Measurements from ENCODE around the gene BAZ1A. TPM values are rescaled to one million over a fixed set of nuclear protein-coding genes. Genes with fewer than 3 reads are reported as not detected.

Gene BAZ1A
- total and polyA plus RNA-seq, 2 donors (not counting 1 experiment from before 2014, with no cell fraction given), result 18.8 to 36.8 TPM

DNA sequence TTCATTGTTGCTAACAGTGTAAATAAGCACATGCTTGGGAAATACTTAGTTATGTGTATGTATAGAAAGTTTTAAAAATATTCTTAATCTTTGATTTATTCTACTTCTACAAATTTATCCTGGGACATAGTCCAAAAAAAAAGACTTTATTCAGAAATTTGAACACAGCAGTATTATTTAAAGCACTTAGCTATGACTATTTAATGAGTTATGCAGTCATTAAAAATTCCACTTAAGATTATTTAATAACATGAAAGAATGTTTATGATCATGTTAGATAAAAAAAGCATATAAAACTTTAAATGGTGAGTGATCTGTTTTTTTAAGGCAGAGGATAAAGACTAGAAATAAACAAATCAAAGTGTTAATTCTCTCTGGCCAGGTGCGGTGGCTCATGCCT lies 78.3 kb downstream of the BAZ1A start:
- H3K4me1 Mint-ChIP-seq, result no peaks in the 10 kb centered on the region
- H3K4me1 ChIP-seq (ENCODE audit: control insufficient read depth in 2 of 2, insufficient read depth in 2 of 2, low read length in 2 of 2), result no peaks in the 10 kb centered on the region
- no peak overlapping the region for H2AFZ ChIP-seq (ENCODE audit: insufficient read depth, low read depth, low read length, poor library complexity, severe bottlenecking)
- no peak overlapping the region for H3K4me3 ChIP-seq (ENCODE audit: control extremely low read depth in 1 of 5, extremely low read depth in 1 of 5, insufficient read depth in 1 of 5, low read depth in 2 of 5, low read length in 4 of 5)
- no peaks in the 10 kb centered on the region for H4K20me1 ChIP-seq (ENCODE audit: control insufficient read depth, insufficient read depth, low read length, poor library complexity, severe bottlenecking)
- H3K27ac Mint-ChIP-seq, result no peak overlapping the region
- H3K9me3 ChIP-seq (ENCODE audit: control extremely low read depth in 1 of 3, control insufficient read depth in 2 of 3, insufficient read depth in 1 of 3, low read length in 2 of 3), result peaks cover 0 to 5% (median 1%) of the 10 kb centered on the region in 3 donors
- no peak for TF ChIP-seq EZH2 (IDR thresholded peaks at IDR 0.05; ENCODE audit: borderline replicate concordance, insufficient read depth, low read depth, low read length, poor library complexity, severe bottlenecking)
- TF ChIP-seq, protein P1, sequence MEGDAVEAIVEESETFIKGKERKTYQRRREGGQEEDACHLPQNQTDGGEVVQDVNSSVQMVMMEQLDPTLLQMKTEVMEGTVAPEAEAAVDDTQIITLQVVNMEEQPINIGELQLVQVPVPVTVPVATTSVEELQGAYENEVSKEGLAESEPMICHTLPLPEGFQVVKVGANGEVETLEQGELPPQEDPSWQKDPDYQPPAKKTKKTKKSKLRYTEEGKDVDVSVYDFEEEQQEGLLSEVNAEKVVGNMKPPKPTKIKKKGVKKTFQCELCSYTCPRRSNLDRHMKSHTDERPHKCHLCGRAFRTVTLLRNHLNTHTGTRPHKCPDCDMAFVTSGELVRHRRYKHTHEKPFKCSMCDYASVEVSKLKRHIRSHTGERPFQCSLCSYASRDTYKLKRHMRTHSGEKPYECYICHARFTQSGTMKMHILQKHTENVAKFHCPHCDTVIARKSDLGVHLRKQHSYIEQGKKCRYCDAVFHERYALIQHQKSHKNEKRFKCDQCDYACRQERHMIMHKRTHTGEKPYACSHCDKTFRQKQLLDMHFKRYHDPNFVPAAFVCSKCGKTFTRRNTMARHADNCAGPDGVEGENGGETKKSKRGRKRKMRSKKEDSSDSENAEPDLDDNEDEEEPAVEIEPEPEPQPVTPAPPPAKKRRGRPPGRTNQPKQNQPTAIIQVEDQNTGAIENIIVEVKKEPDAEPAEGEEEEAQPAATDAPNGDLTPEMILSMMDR (IDR thresholded peaks at IDR 0.05), result no peak
- WGBS (ENCODE audit: insufficient coverage), result no CpG with 5 or more reads among the region's 1 CpG
- no peaks in the 10 kb centered on the region for H3K9me3 Mint-ChIP-seq (ENCODE audit: insufficient read depth)
- H3K36me3 ChIP-seq (replicated peaks in 1 of 2; ENCODE audit: control extremely low read depth in 1 of 2, control insufficient read depth in 1 of 2, extremely low read depth in 1 of 2, insufficient read depth in 2 of 2, low read length in 1 of 2), result peaks cover 15 to 51% of the 10 kb centered on the region in 2 experiments
- no peak overlapping the region for H3K4me3 Mint-ChIP-seq
- intact Hi-C loops (cut with micrococcal nuclease), result no loop called here
- peaks cover 16% of the 10 kb centered on the region for H3K79me2 ChIP-seq (ENCODE audit: control insufficient read depth, insufficient read depth, low read length)
- no peak overlapping the region for H3K4me2 ChIP-seq (replicated peaks; ENCODE audit: low read depth, low read length, poor library complexity, severe bottlenecking)
- POLR2A ChIA-PET, result no interaction called here
- CTCF ChIA-PET, result no interaction called here
- ATAC-seq (ENCODE audit: low read depth) (no peak), DNase-seq (no peak)
- H3K27me3 ChIP-seq (replicated peaks in 1 of 4; ENCODE audit: control extremely low read depth in 1 of 4, control insufficient read depth in 3 of 4, insufficient read depth in 4 of 4, low read length in 3 of 4), result no peaks in the 10 kb centered on the region
- no peak overlapping the region for H3K27ac ChIP-seq (ENCODE audit: low read length in 2 of 2)
- no peaks in the 10 kb centered on the region for H3K27me3 Mint-ChIP-seq
- no peak overlapping the region for H3K9ac ChIP-seq (ENCODE audit: low read length)

DNA sequence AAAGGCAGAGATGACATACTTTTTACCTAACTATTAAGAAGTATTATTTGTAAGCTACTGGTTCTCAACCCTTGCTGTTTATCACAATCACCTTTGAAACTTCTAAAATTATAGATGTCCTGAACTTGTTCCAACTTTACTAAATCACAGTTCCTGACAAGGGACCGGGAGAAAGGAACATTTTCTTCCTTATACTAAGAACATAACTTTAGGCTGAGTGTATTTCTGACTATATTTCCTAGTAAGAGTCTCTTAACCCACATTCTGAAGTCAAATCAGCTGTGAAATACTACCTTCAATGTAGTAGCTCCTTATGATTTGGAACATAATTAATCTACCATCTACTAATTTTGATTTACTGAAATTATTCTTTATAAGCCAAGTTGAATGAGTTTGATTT lies 80.2 kb downstream of the BAZ1A start:
- Mint-ChIP-seq H3K27ac (no peak overlapping the region), H3K4me1 (no peaks in the 10 kb centered on the region), H3K9me3 (ENCODE audit: insufficient read depth) (no peaks in the 10 kb centered on the region), H3K4me3 (no peak overlapping the region), H3K27me3 (no peaks in the 10 kb centered on the region)
- Histone ChIP-seq H3K9ac (ENCODE audit: low read length) (no peak overlapping the region), H2AFZ (ENCODE audit: insufficient read depth, low read depth, low read length, poor library complexity, severe bottlenecking) (no peak overlapping the region), H3K79me2 (ENCODE audit: control insufficient read depth, insufficient read depth, low read length) (peaks cover 16% of the 10 kb centered on the region), H3K4me3 (ENCODE audit: control extremely low read depth in 1 of 5, extremely low read depth in 1 of 5, insufficient read depth in 1 of 5, low read depth in 2 of 5, low read length in 4 of 5) (no peak overlapping the region), H3K27me3 (replicated peaks in 1 of 4; ENCODE audit: control extremely low read depth in 1 of 4, control insufficient read depth in 3 of 4, insufficient read depth in 4 of 4, low read length in 3 of 4) (no peaks in the 10 kb centered on the region), H4K20me1 (ENCODE audit: control insufficient read depth, insufficient read depth, low read length, poor library complexity, severe bottlenecking) (no peaks in the 10 kb centered on the region), H3K9me3 (ENCODE audit: control extremely low read depth in 1 of 3, control insufficient read depth in 2 of 3, insufficient read depth in 1 of 3, low read length in 2 of 3) (peaks cover 0 to 5% (median 0%) of the 10 kb centered on the region in 3 donors), H3K4me2 (replicated peaks; ENCODE audit: low read depth, low read length, poor library complexity, severe bottlenecking) (no peak overlapping the region), H3K36me3 (replicated peaks in 1 of 2; ENCODE audit: control extremely low read depth in 1 of 2, control insufficient read depth in 1 of 2, extremely low read depth in 1 of 2, insufficient read depth in 2 of 2, low read length in 1 of 2) (peaks cover 18 to 51% of the 10 kb centered on the region in 2 experiments), H3K27ac (ENCODE audit: low read length in 2 of 2) (no peak overlapping the region), H3K4me1 (ENCODE audit: control insufficient read depth in 2 of 2, insufficient read depth in 2 of 2, low read length in 2 of 2) (no peaks in the 10 kb centered on the region)
- POLR2A ChIA-PET, result no interaction called here
- CTCF ChIA-PET, result no interaction called here
- intact Hi-C loops (cut with micrococcal nuclease), result no loop called here
- no CpG with 5 or more reads among the region's 1 CpG for WGBS (ENCODE audit: insufficient coverage)
- DNase-seq (no peak), ATAC-seq (ENCODE audit: low read depth) (no peak)
- TF ChIP-seq, protein P1 (IDR thresholded peaks at IDR 0.05), result no peak
- no peak for TF ChIP-seq EZH2 (IDR thresholded peaks at IDR 0.05; ENCODE audit: borderline replicate concordance, insufficient read depth, low read depth, low read length, poor library complexity, severe bottlenecking)
